GM18867 (cell line): ENCODE measurements around the gene GSTM1.

Experiments
- ATAC-seq: cut with Tn5 transposase; IDR thresholded peaks from one replicate; pipeline ENCODE4 v1.9.1; 2021; ENCODE audit warnings: mild to moderate bottlenecking, moderate library complexity; ENCODE audit not compliant: unreplicated experiment

GSTM1 gene

GRCh38 chr1:109687641-109688499, at the start of gene GSTM1:
Gene GSTM1, plus strand, starts transcription at chr1:109687817. Its CDS starts 57 bp downstream, at chr1:109687874.
- ATAC-seq, result peak; percentile 96

DNA sequence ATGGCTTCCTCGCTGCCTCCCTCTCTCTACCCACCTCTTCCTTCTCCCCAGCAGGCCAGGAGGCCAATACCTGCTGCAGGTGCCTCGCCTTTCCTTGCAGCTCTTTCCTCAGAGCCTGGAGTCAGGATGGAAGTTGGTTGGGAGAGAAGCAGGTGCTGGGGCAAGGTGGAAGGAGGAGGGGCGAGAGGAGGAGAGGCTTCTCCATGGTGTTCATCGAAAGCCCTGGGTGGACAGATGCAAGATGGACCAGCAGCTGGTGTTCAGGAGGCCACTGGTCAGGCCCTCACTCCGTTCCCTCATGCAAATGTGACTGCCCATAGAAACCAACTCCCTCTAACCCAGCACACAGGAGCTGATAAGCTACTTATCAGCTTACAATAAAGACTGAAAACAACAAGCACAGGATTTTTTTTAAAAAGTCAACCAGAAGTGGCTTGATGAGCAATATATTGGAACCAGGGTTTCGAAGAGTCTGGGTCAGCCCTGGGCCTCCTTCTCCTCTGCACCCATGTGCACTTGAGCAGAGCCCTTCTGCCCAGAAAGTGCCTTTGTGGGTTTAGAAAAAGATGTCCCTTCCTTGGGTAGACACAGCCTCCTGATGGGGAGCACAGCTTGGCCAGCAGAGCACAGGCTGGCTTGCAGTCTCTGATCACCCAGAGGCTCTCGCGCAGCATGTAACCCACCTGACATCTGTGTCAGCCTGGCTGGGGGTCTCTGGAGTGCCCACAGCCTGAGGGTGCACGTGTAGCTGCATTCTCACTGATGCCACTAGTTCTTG, 48.4 kb upstream of the GSTM1 start:
- no peak for ATAC-seq

GRCh38 chr1:109639841-109640184, 47.8 kb upstream of the GSTM1 start:
- no peak for ATAC-seq

DNA sequence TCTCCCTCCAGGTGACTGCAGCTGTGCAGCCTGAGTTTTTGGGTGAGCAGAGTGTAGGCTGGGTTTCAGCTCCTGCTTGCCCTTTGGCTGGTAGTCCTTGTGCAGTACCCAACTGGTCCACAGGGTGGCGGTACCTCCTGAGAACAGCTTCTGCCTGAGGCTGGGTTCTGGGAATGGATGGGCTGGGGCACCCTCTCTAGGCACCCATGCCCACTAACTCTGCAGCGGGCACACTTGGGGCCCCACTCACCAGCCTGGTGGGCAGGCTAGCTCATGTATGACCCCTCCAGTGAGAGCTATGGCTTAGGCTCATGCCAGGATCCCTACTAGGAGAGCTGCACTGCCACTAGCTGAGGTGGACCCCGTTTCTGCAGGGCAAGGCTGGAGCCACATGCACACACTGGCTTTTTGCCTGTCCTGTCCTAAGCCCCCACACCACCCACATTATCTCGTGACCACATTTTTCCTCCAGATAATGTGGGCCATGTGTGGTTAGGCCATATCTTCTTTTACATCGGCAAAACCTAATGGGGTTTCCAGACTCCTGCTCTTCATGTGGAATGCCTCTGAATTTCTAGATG, 47.2 kb upstream of the GSTM1 start:
- peak; percentile 50 for ATAC-seq

DNA sequence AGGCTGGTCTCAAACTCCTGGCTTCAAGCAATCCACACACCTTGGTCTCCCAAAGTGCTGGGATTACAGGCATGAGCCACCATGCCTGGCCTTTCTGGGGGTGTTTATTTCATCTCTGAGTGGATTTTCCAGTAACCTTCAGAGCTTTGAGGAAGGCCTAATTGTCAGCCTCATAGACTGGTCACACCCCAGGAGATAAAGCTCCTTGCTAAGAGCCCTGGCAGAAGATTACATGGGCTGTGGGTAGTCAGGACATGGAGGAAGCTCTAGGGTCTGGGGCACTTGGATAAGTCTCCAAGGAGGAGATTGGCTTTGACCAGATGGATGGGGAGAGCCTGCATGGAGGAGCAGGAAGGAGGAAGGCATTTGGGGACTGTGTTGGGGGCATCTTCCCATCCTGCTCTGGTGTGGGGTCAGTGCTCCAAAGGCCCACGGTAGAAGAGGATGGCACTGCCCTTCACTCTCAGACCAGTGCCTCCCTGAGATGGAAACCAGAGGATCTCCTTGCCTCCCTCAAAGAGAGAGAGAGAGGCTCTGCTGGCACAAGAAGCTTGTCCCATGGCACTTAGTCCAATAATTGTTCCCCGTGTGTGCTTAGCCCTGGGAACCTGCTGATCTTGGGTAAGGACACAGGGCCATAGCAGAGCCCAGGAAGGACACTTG, 46.4 kb upstream of the GSTM1 start:
- no peak for ATAC-seq

GRCh38 chr1:109641861-109642260, 45.8 kb upstream of the GSTM1 start:
- no peak for ATAC-seq

DNA sequence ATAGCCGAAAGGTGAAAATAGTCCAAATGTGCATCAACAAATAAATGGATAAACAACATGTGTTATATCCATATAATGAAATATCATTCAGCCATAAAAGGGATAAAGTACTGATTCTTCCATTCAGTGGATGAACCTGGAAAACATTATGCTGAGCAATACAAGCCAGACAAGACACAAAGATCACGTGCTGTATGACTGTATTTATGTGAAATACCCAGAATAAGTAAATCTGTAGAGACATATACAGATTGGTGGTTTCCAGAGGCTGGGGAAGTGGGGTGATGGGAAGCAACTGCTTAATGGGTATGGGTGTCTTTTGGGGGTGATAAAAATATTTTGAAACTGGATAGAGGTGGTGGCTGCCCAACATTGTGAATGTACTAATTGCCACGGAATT, 45.0 kb upstream of the GSTM1 start:
- no peak for ATAC-seq

GRCh38 chr1:109643385-109644230, 44.0 kb upstream of the GSTM1 start:
- peak; percentile 91 for ATAC-seq

GRCh38 chr1:109644670-109645069, 42.9 kb upstream of the GSTM1 start:
- no peak for ATAC-seq

GRCh38 chr1:109649491-109649914, 38.1 kb upstream of the GSTM1 start:
- no peak for ATAC-seq

- no peak for ATAC-seq
Measured at GRCh38 chr1:109650609-109651008, 37.0 kb upstream of the GSTM1 start.

GRCh38 chr1:109652402-109652801, 35.2 kb upstream of the GSTM1 start:
- no peak for ATAC-seq

DNA sequence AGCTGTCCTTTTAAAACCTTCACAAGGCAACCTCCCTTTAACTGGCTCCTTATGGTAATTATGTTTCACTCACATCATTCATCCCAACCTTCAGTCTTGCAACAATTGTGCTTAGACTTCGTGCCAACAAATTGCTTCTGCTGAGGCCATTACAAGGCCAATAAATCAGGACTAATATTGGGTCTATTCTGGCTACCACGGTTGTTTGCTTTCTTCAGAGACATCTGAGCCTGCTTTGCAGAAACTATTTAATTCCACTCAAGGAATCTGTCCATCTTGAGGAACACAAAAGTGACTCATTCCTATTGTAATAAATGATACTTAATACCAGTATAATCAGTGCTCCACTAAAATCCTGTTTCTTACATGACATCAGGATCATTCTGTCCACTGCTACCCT, 34.3 kb upstream of the GSTM1 start:
- no peak for ATAC-seq

GRCh38 chr1:109654519-109654918, 33.1 kb upstream of the GSTM1 start:
- ATAC-seq, result no peak

DNA sequence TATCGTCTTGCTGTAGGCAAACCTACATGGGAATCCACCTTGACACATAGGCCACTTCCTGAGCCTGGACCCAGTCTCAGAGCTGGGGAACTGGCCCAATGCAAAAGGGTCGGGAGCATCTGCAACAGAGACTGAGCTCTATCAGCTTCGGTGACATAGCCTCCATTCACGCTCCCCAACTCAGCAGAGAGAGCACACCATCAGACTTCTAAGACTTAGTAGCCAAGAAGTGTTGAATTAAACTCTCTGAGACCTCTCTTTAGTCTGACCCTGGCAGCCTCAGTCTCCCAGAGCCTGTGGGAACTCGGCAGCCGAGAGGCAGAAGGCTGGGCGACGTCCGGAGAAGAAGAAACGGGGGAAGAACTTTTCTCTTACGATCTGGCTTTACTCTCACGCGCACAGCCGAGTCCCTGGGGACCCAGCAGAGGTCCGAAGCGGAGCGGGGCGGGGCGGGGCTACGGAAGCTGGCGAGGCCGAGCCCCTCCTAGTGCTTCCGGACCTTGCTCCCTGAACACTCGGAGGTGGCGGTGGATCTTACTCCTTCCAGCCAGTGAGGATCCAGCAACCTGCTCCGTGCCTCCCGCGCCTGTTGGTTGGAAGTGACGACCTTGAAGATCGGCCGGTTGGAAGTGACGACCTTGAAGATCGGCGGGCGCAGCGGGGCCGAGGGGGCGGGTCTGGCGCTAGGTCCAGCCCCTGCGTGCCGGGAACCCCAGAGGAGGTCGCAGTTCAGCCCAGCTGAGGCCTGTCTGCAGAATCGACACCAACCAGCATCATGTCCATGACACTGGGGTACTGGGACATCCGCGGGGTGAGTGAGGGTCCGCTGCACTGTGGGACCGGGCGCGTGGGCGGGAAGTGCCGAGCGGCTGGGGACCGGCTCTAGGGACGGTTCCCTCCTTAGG, 31.8 kb upstream of the GSTM1 start, which contains the start of gene GSTM4:
Gene GSTM4, plus strand, starts transcription at position 485 of the 905 bp plus-strand sequence. Its CDS starts 291 bp downstream, at position 776.
- peak; percentile 91 for ATAC-seq

GRCh38 chr1:109657395-109657794, 30.2 kb upstream of the GSTM1 start:
- ATAC-seq, result no peak

- no peak for ATAC-seq
Measured at GRCh38 chr1:109657970-109658369, 29.6 kb upstream of the GSTM1 start.

- ATAC-seq, result no peak
Measured at GRCh38 chr1:109658533-109659042, 29.0 kb upstream of the GSTM1 start.

DNA sequence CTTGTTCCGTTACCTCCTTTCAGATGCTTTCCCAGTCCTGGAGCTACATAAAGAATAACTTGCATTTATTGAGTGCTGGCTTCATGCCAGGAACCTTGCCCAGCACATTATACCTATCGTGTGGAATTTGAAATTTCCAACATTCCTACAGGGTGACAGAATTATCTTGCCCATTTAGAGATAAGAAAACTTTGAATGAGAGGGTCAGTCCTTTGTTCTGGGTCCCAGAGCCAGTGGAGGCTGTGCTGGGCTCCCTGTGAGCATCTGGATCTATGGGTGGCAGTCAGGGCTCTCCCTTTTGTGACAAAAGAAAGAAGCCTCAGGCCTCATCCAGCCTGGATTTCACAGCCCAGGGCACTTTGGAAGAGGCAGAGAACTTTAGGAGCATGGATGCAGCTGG, 28.5 kb upstream of the GSTM1 start:
- ATAC-seq, result no peak
